HG02763 (cell line): ENCODE results near the gene CAVIN3.

Experiments
- ATAC-seq: cut with Tn5 transposase; IDR thresholded peaks from one replicate; pipeline ENCODE4 v1.9.1; 2021; ENCODE audit warnings: mild to moderate bottlenecking, moderate library complexity; ENCODE audit not compliant: unreplicated experiment

The CAVIN3 gene, protein sequence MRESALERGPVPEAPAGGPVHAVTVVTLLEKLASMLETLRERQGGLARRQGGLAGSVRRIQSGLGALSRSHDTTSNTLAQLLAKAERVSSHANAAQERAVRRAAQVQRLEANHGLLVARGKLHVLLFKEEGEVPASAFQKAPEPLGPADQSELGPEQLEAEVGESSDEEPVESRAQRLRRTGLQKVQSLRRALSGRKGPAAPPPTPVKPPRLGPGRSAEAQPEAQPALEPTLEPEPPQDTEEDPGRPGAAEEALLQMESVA

DNA sequence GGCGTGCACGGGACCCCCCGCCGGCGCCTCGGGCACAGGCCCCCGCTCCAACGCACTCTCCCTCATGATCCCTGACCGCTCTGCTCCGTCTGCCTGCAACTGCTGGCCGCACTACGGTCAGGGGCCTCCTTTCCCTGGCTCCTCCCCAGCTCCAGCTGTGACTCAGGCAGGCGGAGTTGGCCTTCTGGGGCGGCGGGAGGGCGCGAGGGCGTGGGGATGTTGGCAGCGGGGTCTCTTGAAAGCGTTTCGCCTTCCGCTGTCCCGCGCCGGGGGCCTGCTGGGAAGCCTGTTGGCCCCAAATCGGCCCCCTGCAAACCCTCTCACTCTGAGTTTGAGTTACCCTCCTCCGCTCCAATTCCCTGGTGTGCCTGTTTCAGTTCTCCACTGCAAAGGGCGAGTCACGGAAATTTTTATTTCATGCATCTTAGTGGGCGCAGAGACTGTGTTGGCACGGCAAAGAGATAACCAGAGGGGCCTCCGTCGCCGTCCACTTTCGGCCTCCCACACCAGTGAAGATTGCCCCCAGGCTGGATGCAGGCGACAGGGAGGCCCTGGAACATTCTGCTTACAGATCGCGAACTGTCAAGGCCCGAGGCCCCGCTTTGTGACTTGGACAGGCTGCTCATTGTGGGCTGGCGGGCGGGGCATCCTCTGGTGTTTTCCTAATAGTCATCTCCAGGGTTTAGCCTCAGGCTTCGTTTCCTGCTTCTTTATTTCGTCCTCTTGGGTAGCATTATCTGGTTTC is at the start of gene CAVIN3:
Gene CAVIN3 (minus strand): TSS at position 91 of the 745 bp plus-strand sequence. CDS start 25 bp downstream, at position 66.
- peak; percentile 35 for ATAC-seq

DNA sequence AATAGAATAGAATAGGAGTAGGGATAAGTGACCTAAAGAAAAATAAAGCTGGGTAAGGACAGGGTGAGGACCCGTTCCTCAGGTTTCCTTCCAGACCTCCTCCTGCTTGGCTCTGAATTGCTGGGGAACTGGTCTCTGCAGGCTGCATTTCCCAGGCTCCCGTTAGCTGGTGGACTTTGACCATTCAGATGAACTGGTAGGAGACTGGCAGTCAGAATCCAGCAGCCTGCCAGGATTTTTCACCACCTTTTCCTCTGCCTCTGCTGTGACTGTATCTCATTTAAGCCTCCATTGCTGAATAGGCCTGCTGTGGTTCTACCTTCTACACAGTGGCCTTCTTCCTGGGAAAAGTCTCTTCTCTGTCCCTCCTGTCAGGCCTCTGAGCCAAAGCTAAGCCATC is 45.4 kb upstream of the CAVIN3 start:
- ATAC-seq: no peak

DNA sequence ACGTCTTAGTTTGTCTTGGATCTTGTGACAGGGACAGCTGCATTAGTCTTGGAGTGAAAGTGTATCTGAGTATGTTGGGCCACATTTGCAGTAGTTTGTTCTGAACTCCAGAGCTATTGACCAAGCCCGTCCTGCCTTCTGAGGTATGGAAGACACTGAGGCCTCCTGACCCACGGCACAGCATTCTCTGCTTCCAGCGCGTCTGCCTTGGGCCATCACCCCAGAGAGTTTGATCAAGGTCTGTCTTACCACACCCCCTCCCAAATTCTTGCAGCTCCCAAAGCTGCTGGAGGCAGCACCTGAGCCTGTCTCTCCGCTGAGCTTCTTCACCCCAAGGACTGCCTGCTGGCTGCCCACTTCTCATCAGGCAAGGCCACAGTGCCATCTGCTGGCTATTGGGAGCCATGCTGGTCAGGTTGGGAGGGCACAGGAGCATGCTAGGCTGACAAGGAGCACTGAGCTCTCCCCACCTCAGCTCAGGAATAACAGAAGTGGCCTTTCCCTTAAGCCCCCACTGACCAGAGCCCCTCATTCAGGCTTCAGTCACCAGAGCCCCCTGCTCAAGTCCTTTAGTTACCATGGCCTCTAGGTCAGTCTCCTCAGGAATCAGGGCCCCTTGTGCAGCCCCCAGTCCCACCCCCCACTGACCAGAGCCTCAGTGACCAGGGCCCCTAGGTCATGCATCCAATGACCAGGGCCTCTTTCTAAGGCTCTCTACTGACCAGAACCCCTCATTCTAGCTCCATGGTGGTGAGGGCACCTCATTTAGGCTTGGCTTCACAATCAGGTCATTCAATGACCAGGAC is 42.8 kb upstream of the CAVIN3 start:
- peak; percentile 80 for ATAC-seq

DNA sequence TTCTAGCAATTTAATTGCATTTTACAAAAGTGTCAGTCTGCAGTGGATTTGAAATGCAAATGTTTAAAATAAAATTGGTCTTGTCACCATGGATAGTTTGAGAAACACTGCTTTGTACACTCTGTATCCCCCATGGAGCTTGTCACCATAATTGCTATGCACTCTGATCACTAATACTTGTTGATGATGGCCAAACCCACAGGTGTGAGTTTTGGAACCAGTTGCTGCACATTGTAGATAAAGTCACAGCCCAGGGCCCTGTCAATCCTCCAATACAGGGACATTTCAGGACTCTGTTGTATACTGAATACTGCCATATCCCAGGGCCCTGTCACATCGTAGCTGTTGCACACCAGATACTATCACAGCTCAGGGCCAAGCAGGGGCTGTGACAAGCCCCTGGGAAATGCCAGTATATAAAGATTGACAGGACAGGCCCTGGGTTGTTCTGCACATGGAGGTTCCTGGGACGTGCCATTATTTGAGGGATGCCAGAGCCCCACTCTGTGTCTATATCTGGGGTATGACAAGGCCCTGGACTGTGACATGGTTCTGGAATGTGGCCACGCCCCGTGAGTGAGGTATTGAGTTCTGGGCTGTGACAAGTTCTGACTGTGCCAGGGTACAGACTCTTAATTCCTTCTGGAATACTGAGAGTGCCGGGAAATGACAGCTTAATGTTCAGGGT is 42.0 kb upstream of the CAVIN3 start:
- no peak for ATAC-seq

DNA sequence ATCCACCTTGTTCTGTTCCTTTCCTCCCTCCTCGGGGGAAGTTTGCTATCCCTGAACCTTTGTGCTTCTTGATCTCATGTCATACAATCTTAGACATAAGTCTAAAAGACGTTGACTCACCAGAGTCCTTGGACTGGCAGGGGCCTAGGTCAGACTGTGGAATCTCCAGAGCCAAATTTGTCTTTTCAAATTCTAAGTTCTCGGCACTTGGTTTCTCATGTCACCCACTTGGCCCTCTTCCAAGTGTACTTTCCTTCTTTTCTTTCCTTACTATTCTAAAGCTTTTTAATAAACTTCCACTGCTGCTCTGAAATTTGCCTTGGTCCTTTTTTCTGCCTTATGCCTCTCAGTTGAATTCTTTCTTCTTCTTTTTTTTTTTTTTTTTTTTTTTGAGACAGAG is 39.9 kb upstream of the CAVIN3 start:
- ATAC-seq: no peak

DNA sequence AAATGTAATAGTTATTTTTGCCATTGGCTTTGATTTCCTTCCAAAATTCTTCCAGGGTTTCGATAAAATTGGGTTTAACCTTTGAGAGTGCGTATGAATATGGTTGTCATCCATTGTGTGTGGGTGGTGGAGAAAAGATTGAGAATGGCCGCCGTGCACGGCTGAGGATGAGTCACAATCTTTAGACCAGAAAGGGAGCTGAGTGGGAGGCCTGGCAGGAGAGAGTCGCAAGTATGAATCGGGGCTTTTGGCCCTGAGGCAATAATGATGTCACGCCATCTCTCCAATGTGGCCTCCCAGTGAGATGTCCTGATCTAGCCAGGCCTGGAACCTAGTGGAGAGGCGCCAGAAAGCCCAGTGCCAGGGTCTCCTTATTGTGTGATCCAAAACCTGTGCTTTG is 36.9 kb upstream of the CAVIN3 start:
- no peak for ATAC-seq

DNA sequence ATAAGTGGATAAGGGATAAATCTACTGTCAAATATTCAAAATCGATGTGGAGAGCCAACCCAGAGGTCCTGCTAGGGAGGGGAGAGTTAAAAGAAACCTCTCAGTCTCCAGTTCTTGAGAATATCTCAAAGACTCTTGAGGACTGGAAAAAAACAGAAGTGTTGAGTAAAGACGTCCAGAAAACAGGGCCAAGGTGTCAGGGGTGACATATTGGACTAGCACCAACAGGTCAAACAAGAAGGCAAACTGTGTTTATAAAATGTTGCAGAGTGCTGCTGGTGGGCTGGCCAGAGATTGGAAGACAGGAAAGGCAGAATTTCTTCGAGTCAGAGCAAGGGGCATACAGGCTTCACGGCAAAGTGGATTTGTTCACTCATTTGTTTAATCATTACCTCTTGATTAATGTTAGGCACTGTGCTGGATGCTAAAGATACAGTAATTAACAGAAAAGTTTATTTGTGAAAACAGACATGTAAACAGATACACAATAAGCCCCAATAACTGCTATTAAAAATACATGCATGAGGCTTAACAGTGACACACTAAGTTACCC is 36.3 kb upstream of the CAVIN3 start:
- no peak for ATAC-seq

DNA sequence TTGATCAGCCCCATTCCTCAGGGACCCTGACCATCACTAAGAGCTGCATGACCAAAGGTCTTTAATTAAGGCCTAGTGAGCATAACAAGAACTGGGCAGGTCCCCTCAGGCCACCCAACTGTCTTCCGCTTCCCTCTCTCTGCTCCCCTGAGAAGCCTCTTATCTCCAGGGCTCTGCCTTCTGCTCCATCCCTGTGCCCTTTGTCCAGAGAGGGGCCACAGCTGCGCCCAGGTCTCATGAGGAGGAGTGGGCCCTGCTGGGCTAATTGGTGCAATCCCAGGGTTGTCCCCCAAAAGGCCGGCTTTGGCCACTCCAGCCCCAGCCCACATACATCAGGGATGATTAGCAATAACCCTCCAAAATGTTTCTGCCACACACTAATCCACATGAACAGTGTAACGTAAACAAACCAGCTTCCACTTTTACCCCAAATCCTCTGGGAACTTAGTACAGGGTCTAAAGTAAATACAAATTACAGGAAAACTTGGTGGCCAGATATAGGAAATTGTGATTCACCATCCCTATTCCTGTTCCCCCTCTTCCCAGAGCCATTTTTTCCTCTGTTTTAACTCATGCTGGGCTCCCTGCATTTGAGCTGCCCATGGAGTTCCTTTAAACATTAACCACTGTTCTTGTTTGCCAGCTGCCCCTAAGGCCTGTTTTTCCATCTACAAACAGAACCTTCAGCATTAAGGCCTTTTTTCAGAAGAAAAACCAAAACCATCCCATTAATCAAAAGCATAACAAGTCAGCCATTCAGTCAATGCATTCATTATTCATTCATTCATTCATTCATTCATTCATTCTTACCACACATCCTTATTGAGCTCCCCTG is 34.6 kb upstream of the CAVIN3 start:
- no peak for ATAC-seq

DNA sequence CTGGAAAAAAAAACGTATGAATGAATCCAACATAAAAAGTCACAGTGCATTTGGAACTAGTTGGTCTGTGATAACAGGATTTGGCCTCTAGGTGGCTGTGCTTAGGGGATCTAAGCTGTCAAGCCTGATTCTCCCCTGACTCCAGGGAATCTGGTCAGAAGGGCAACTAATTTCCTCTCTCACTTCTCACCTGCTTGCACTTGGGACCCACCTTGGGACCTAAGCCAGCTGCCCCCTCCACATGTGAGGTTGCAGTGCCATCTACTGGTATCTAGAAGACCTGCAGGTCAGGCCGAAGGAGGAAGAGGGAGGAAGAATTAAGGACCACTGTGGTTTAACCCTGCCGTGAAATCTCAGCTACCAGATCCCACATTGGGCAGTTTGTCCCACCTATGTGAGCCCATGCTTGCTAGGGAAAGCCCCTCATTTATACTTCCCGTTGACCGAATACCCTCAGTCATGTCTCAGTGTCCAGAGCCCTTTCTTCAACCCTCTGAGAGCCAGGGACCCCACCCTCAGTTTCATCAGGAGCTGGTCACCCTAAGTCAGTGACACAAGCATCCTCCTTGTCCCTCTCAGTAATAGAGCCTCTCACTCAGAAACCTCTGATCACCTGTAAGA is 33.2 kb upstream of the CAVIN3 start:
- ATAC-seq: peak; percentile 64

DNA sequence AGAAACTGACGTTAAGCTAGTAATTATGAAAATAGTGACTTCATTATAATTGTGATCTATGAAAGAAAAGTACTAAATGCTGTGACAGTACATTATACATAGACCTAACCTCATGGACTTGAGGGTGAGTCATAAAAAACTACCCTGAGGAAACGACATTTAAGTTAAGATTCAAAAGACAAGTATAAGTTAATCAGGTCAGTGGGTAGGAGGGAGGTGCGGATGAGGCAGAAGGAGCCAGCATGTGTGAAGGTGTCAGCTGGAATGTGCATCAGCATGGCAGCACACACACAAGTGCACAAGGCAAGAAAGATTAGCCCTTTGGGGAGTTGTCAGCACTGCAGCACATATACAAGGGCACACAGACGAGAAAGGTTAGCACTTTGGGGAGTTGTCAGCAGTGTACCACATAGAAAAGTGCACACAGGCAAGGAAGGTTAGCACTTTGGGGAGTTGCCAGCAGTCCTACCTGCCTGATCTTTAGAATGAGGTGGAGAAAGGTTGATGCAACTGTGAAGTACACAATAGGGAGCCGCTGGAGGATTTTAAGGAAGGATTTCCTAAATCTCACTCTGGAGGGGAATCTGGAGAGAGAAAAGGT is 31.6 kb upstream of the CAVIN3 start:
- ATAC-seq: no peak

DNA sequence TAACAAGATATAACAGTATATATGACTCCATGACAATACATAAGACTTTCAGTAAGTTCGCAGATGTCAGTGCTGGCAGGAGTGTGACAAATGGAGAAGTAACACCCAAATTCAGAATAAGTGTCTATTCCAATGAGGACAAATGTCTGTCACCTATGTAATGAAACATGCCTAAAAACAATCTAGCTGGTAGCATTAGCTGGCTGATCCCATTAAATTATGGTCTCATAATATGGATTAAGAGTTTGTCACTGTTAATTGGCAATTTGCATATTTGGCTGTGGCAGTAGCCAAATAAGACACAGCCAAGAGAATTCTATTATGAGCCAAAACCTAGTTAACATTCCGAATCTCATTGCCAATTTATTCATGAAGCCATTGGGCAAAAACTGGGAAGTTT is 30.2 kb upstream of the CAVIN3 start:
- ATAC-seq: no peak

DNA sequence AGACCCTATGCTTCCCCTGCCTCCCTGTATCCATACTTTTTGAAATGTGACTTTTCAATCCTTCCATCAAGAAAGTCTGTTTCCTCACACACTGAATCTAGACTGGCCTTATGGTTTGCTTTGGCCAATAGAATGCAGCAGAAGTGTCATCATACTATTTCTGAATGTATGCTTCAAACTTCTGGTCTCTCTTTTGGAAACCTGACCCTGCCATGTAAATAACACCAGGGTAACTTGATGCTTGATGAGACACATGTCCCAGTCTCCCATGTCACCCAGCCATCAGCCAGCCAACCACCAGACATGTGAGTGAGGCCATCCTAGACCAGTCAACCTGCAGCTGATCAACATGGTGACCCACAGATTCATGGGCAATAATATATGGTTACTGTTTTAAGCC is 29.7 kb upstream of the CAVIN3 start:
- no peak for ATAC-seq

DNA sequence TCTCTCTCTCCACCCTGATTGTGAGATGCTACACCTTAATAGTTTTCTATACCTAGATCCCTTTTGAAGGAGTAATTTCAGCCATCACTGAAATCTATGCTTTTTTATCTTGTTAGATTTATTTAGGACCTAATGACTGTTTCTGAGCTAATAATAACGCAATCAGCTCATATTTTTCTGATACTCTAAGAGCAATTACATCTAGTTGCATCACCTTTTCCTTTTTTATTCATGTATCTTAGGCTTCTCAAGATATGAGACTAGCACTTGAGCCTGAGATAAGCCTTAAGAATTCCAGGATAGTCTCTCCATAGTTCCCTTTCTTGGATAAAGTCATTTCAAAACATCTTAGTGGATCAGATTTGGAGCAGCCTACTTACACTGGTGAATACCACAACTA is 25.1 kb upstream of the CAVIN3 start:
- no peak for ATAC-seq

DNA sequence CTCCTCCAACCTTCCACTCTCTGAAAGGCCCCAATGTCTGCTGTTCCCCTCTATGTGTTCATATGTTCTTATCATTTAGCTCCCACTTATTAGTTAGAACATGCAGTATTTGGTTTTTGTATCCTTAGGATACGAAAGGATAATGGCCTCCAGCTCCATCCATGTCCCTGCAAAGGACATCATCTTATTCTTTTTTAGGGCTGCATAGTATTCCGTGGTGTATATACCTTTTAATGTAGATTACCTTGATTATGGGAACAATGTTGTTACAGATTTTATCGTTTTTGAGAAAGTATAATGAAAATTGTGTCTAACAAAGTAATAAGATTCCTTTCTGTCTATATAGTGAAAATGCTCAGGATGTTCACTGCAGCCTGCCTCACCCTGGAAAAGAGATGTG is 16.0 kb upstream of the CAVIN3 start:
- ATAC-seq: no peak

DNA sequence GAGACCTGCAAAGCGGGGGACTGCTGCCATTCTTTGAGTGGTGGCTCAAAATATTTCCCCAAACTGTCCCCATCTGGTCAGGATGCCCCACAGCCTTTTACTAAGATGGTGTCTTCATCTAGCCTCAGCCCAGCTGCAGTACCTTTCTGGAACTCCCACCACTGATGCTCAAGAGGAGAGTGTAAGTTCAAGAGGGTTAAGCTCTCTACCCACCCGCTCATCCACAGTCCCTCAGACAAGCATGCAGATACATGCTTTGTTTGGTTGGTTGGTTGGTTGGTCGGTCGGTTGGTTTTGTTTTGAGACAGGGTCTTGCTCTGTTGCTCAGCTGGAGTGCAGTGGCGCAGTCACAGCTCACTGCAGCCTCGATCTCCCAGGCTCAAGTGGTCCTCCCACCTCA is 14.5 kb upstream of the CAVIN3 start:
- no peak for ATAC-seq

DNA sequence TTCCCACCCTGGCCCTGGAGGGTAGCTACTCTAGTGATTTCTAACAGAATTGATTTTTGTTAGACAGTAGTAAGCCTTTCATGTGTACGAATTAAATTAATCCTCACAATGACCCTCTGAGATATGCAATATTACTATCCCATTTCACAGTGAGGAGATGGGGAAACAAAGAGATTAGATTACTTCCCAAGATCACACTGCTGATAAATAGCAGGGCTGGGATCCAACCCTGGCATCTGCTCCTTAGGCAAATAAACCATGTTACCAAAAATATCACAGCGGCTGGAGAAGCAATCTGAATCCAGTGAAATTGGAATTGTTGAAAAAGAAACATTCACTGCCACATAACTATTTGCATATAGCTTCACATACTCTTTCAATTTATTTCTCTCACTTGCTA is 12.8 kb upstream of the CAVIN3 start:
- no peak for ATAC-seq

DNA sequence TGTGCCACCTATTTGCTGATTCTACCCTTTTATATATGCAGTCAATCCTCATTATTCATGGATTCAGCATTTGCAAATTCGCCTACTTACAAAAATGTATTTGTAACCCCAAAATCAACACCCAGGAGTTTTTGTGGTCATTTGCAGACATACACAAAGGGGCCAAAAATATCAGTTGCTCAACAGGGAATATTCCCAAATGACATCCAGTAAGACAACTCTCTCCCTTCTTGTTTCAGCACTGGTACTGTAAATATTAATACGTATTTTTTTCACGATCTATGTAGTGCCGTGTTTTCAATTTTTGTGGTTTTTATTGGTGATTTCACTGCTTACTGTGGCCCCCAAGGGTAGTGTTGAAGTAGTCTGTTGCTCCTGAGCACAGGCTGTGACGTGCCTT is 11.8 kb upstream of the CAVIN3 start:
- no peak for ATAC-seq

DNA sequence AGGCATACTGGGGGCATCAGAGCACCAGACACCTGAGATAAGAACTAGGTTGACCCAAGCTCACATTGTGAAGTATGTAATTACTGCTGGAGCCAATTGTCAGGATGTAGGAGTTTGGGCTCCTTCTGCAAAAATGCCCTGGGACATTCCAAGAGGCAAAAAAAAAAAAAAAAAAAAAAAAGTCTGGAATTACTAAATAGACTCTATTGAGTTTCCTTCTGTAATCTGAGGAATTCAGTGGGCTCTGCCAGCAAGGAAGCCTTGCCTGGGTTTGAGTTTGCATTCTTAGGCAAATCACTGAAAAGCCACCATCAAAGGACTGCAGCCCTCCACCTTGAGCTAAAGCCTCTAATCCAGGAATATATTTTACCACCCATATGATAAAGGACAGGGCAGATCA is 8.0 kb upstream of the CAVIN3 start:
- no peak for ATAC-seq

DNA sequence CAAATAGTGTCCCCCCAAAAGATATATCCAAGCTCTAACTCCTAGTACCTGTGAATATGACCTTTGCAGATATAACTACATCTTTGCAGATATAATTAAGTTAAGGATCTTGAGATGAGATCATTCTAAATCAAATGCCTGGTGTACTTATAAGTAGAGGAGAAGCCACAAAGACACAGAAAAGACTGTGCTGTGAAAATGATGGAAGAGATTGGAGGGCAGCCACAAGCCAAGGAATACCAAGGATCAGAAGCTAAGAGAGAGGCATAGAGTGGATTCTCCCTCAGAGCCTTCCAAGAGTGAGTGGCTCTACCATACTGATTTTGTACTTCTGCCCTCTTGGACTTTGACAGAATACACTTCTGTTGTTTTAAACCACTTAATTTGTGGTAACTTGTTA is 7.5 kb upstream of the CAVIN3 start:
- no peak for ATAC-seq
